HEK293 (cell line): ENCODE results near the gene MVD.

Experiments
- CTCF ChIP-seq: fragments of 450-650 bp; formaldehyde crosslinking; IDR thresholded peaks from 2 replicates; pipeline ENCODE4 v1.5.1; 2016; ENCODE audit warnings: missing biosample characterization, missing genetic modification characterization
- KLF9 ChIP-seq: fragments of 450-650 bp; formaldehyde crosslinking; IDR thresholded peaks from 2 replicates; pipeline ENCODE4 v1.5.1; 2016; ENCODE audit warnings: missing biosample characterization, missing genetic modification characterization, low read depth
- PATZ1 ChIP-seq: fragments of 450-650 bp; formaldehyde crosslinking; IDR thresholded peaks from 2 replicates; pipeline ENCODE4 v1.5.1; 2016; ENCODE audit warnings: missing biosample characterization, missing genetic modification characterization
- RBAK ChIP-seq: fragments of 450-650 bp; formaldehyde crosslinking; IDR thresholded peaks from 2 replicates; pipeline ENCODE4 v1.5.1; 2016; ENCODE audit warnings: missing biosample characterization, missing genetic modification characterization
- SP3 ChIP-seq: fragments of 450-650 bp; formaldehyde crosslinking; IDR thresholded peaks from 2 replicates; pipeline ENCODE4 v1.5.1; 2016; ENCODE audit warnings: missing biosample characterization, missing genetic modification characterization
- ZNF121 ChIP-seq: fragments of 450-650 bp; formaldehyde crosslinking; IDR thresholded peaks from 2 replicates; pipeline ENCODE4 v1.5.1; 2016; ENCODE audit warnings: missing biosample characterization, missing genetic modification characterization
- ZNF449 ChIP-seq: fragments of 450-650 bp; formaldehyde crosslinking; IDR thresholded peaks from 2 replicates; pipeline ENCODE4 v1.5.1; 2017; ENCODE audit warnings: missing biosample characterization, mild to moderate bottlenecking, missing genetic modification characterization, moderate library complexity
- ZNF670 ChIP-seq: fragments of 450-650 bp; formaldehyde crosslinking; IDR thresholded peaks from 2 replicates; pipeline ENCODE4 v1.5.1; 2016; ENCODE audit warnings: missing biosample characterization, missing genetic modification characterization, low read depth
- ZNF707 ChIP-seq: fragments of 450-650 bp; formaldehyde crosslinking; IDR thresholded peaks from 2 replicates; pipeline ENCODE4 v1.5.1; 2016; ENCODE audit warnings: missing biosample characterization, missing genetic modification characterization
- ZSCAN30 ChIP-seq: fragments of 450-650 bp; IDR thresholded peaks from 2 replicates; pipeline ENCODE4 v1.5.1; 2018; ENCODE audit warnings: missing biosample characterization, mild to moderate bottlenecking, missing genetic modification characterization, moderate library complexity
- TF ChIP-seq, protein P1 (sequence below): fragments of 450-650 bp; formaldehyde crosslinking; IDR thresholded peaks from 2 replicates; pipeline ENCODE4 v1.5.1; 2017; ENCODE audit warnings: missing biosample characterization, missing genetic modification characterization
- TF ChIP-seq, protein P2 (sequence below): sonication (generic); formaldehyde crosslinking; IDR thresholded peaks from 2 replicates; pipeline ENCODE4 v1.8.1; 2022; ENCODE audit warnings: mild to moderate bottlenecking, moderate library complexity, missing genetic modification reagents

GRCh38 chr16:88631384-88631783 lies 31.5 kb downstream of the MVD start:
- no peak for TF ChIP-seq CTCF
- TF ChIP-seq, protein P1, sequence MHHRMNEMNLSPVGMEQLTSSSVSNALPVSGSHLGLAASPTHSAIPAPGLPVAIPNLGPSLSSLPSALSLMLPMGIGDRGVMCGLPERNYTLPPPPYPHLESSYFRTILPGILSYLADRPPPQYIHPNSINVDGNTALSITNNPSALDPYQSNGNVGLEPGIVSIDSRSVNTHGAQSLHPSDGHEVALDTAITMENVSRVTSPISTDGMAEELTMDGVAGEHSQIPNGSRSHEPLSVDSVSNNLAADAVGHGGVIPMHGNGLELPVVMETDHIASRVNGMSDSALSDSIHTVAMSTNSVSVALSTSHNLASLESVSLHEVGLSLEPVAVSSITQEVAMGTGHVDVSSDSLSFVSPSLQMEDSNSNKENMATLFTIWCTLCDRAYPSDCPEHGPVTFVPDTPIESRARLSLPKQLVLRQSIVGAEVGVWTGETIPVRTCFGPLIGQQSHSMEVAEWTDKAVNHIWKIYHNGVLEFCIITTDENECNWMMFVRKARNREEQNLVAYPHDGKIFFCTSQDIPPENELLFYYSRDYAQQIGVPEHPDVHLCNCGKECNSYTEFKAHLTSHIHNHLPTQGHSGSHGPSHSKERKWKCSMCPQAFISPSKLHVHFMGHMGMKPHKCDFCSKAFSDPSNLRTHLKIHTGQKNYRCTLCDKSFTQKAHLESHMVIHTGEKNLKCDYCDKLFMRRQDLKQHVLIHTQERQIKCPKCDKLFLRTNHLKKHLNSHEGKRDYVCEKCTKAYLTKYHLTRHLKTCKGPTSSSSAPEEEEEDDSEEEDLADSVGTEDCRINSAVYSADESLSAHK (tag by site-specific recombination): no peak
- TF ChIP-seq KLF9 (tag by site-specific recombination): no peak
- TF ChIP-seq SP3: no peak
- TF ChIP-seq ZNF449: no peak
- TF ChIP-seq ZNF707 (tag by site-specific recombination): no peak
- TF ChIP-seq PATZ1: no peak
- TF ChIP-seq ZSCAN30 (tag by site-specific recombination): no peak
- TF ChIP-seq ZNF121 (tag by site-specific recombination): no peak
- TF ChIP-seq ZNF670 (tag by site-specific recombination): no peak
- TF ChIP-seq, protein P2, sequence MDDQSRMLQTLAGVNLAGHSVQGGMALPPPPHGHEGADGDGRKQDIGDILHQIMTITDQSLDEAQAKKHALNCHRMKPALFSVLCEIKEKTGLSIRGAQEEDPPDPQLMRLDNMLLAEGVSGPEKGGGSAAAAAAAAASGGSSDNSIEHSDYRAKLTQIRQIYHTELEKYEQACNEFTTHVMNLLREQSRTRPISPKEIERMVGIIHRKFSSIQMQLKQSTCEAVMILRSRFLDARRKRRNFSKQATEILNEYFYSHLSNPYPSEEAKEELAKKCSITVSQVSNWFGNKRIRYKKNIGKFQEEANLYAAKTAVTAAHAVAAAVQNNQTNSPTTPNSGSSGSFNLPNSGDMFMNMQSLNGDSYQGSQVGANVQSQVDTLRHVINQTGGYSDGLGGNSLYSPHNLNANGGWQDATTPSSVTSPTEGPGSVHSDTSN (CRISPR knock-in tag): no peak
- TF ChIP-seq RBAK: no peak
